CD4-positive, alpha-beta memory T cell (primary cell): ENCODE measurements around the gene CACNA1I. TPM values are rescaled to one million over a fixed set of nuclear protein-coding genes. Genes with fewer than 3 reads are reported as not detected.

Experiments used
- CTCF ChIA-PET: fragments of 350-600 bp; sonication (Branson Sonifier 250); formaldehyde crosslinking; loops from one replicate; lab custom pipeline; 2021; ENCODE audit warnings: inconsistent platforms; ENCODE audit not compliant: partially characterized antibody; lab: Charles Lee
- POLR2A ChIA-PET: fragments of 350-600 bp; sonication (Branson Sonifier 250); formaldehyde crosslinking; loops from one replicate; lab custom pipeline; 2021; ENCODE audit not compliant: partially characterized antibody; lab: Charles Lee
- DNase-seq, 5 donors: peaks; one replicate each; pipeline versions ENCODE4 v3.0.0 to v3.0.0-alpha.2; 2020 to 2022; ENCODE audit warnings: mixed read lengths in 1 of 5
- H3K27ac ChIP-seq: one replicate; pipeline ENCODE4 v1.7.0; 2013; ENCODE audit warnings: low read depth, low read length
- H3K27me3 ChIP-seq: 2 replicates; pipeline ENCODE4 v1.7.0; 2013; ENCODE audit warnings: mild to moderate bottlenecking, low read length, moderate library complexity; ENCODE audit not compliant: insufficient read depth
- H3K36me3 ChIP-seq: 2 replicates; pipeline ENCODE4 v1.7.0; 2013; ENCODE audit warnings: mild to moderate bottlenecking, low read length, moderate library complexity; ENCODE audit not compliant: insufficient read depth
- H3K4me1 ChIP-seq: 2 replicates; pipeline ENCODE4 v1.7.0; 2013; ENCODE audit warnings: mild to moderate bottlenecking, low read length, moderate library complexity; ENCODE audit not compliant: insufficient read depth
- H3K4me3 ChIP-seq, 2 donors: one replicate each; pipeline ENCODE4 v1.7.0; 2013; ENCODE audit warnings: low read length in 2 of 2, mild to moderate bottlenecking in 1 of 2
- H3K9me3 ChIP-seq, 2 donors: one replicate each; pipeline ENCODE4 v1.7.0; 2013; ENCODE audit warnings: low read length in 2 of 2, control low read depth in 1 of 2; ENCODE audit not compliant: control insufficient read depth in 1 of 2
- H3K27ac Mint-ChIP-seq, 7 donors: one replicate each; pipeline ENCODE4 v1.8.0; 2020 to 2021; ENCODE audit warnings: mixed read lengths in 7 of 7, mild to moderate bottlenecking in 6 of 7, inconsistent platforms in 3 of 7, moderate library complexity in 3 of 7
- H3K27me3 Mint-ChIP-seq, 2 donors: one replicate each; pipeline ENCODE4 v1.8.0; 2020 to 2021; ENCODE audit warnings: mixed read lengths in 2 of 2
- H3K36me3 Mint-ChIP-seq, 2 donors: one replicate each; pipeline ENCODE4 v1.8.0; 2020 to 2021; ENCODE audit warnings: mixed read lengths in 2 of 2, inconsistent platforms in 1 of 2, mild to moderate bottlenecking in 1 of 2
- H3K4me1 Mint-ChIP-seq, 4 donors: one replicate each; pipeline ENCODE4 v1.8.0; 2020 to 2021; ENCODE audit warnings: mixed read lengths in 4 of 4, mild to moderate bottlenecking in 1 of 4
- H3K4me3 Mint-ChIP-seq, 8 donors: one replicate each; pipeline ENCODE4 v1.8.0; 2020 to 2021; ENCODE audit warnings: mixed read lengths in 8 of 8, mild to moderate bottlenecking in 7 of 8, moderate library complexity in 6 of 8, inconsistent platforms in 3 of 8
- H3K9me3 Mint-ChIP-seq, 8 donors: one replicate each; pipeline ENCODE4 v1.8.0; 2020 to 2021; ENCODE audit warnings: mixed read lengths in 8 of 8, mild to moderate bottlenecking in 5 of 8, inconsistent platforms in 3 of 8, moderate library complexity in 1 of 8
- intact Hi-C: fragments of 100-400 bp; cut with micrococcal nuclease; formaldehyde crosslinking; loops from one replicate; pipeline ENCODE4 v1.15.1; 2023
- polyA plus RNA-seq, 2 donors: library from polyadenylated mRNA; unstranded; fragments of 300-500 nt; fragmentation: Illumina TruSeq; gene quantifications; one replicate each; pipeline ENCODE4 v1.2.3, GENCODE V29; 2021
- total RNA-seq, 2 experiments: library from RNA; stranded (reverse); gene quantifications; one replicate each; pipeline ENCODE4 v1.2.3, GENCODE V29; 2021

Gene CACNA1I
- total and polyA plus RNA-seq, 4 experiments from 2014 or later = 0.30 to 58.0 (median 29.7) TPM

- Mint-ChIP-seq H3K4me3 (no peak overlapping the region), H3K36me3 (no peaks in the 10 kb centered on the region), H3K9me3 (no peaks in the 10 kb centered on the region), H3K4me1 (no peaks in the 10 kb centered on the region), H3K27me3 (no peaks in the 10 kb centered on the region), H3K27ac (no peak overlapping the region)
- no peak for DNase-seq
- ChIA-PET CTCF (no interaction called here), POLR2A (interaction anchor here (0.8 kb wide), 1 partner anchor 334 kb away, joined by 3 read pairs; no protein-coding TSS in a partner anchor)
- intact Hi-C loops = no loop called here
- Histone ChIP-seq H3K27me3 (no peaks in the 10 kb centered on the region), H3K4me1 (no peaks in the 10 kb centered on the region), H3K36me3 (no peaks in the 10 kb centered on the region), H3K4me3 (no peak overlapping the region), H3K9me3 (no peaks in the 10 kb centered on the region), H3K27ac (no peak overlapping the region)
These were observed 140.0 kb downstream of the CACNA1I start for GRCh38 chr22:39710380-39711150.

- Histone ChIP-seq H3K27me3 (no peaks in the 10 kb centered on the region), H3K9me3 (no peaks in the 10 kb centered on the region), H3K4me1 (no peaks in the 10 kb centered on the region), H3K27ac (no peak overlapping the region), H3K36me3 (no peaks in the 10 kb centered on the region), H3K4me3 (no peak overlapping the region)
- Mint-ChIP-seq H3K9me3 (no peaks in the 10 kb centered on the region), H3K27me3 (no peaks in the 10 kb centered on the region), H3K36me3 (no peaks in the 10 kb centered on the region), H3K4me1 (no peaks in the 10 kb centered on the region), H3K27ac (peak overlapping the region in 1 of 7 donors; percentile 2), H3K4me3 (no peak overlapping the region)
- DNase-seq = no peak
- CTCF ChIA-PET = no interaction called here
- POLR2A ChIA-PET = no interaction called here
- intact Hi-C loops = no loop called here
These were observed 141.5 kb downstream of the CACNA1I start for GRCh38 chr22:39712081-39712480.

- no peak overlapping the region for H3K27ac ChIP-seq
- H3K4me3 Mint-ChIP-seq = no peak overlapping the region
- DNase-seq = no peak
- ChIA-PET CTCF (no interaction called here), POLR2A (no interaction called here)
- intact Hi-C loops = no loop called here
- H3K36me3 Mint-ChIP-seq = no peaks in the 10 kb centered on the region
- H3K4me3 ChIP-seq = no peak overlapping the region
- no peaks in the 10 kb centered on the region for H3K27me3 ChIP-seq
- H3K9me3 Mint-ChIP-seq = no peaks in the 10 kb centered on the region
- peak overlapping the region in 2 of 7 donors; percentile 69 to 79 for H3K27ac Mint-ChIP-seq
- H3K27me3 Mint-ChIP-seq = no peaks in the 10 kb centered on the region
- H3K4me1 Mint-ChIP-seq = no peaks in the 10 kb centered on the region
- no peaks in the 10 kb centered on the region for H3K36me3 ChIP-seq
- H3K4me1 ChIP-seq = no peaks in the 10 kb centered on the region
- no peaks in the 10 kb centered on the region for H3K9me3 ChIP-seq
These were observed 142.4 kb downstream of the CACNA1I start for GRCh38 chr22:39712751-39713525.

GRCh38 chr22:39713799-39714290 lies 143.3 kb downstream of the CACNA1I start:
- Histone ChIP-seq H3K4me3 (no peak overlapping the region), H3K27ac (no peak overlapping the region), H3K4me1 (no peaks in the 10 kb centered on the region), H3K27me3 (no peaks in the 10 kb centered on the region), H3K36me3 (no peaks in the 10 kb centered on the region), H3K9me3 (no peaks in the 10 kb centered on the region)
- POLR2A ChIA-PET = no interaction called here
- no peak overlapping the region for H3K4me3 Mint-ChIP-seq
- H3K27me3 Mint-ChIP-seq = no peaks in the 10 kb centered on the region
- no peaks in the 10 kb centered on the region for H3K4me1 Mint-ChIP-seq
- CTCF ChIA-PET = no interaction called here
- intact Hi-C loops = no loop called here
- peak overlapping the region in 2 of 7 donors; percentile 44 to 62 for H3K27ac Mint-ChIP-seq
- H3K36me3 Mint-ChIP-seq = no peaks in the 10 kb centered on the region
- no peak for DNase-seq
- no peaks in the 10 kb centered on the region for H3K9me3 Mint-ChIP-seq

- ChIA-PET POLR2A (no interaction called here), CTCF (no interaction called here)
- H3K4me3 Mint-ChIP-seq = no peak overlapping the region
- no peaks in the 10 kb centered on the region for H3K9me3 ChIP-seq
- no peaks in the 10 kb centered on the region for H3K27me3 Mint-ChIP-seq
- H3K27ac ChIP-seq = no peak overlapping the region
- no peaks in the 10 kb centered on the region for H3K27me3 ChIP-seq
- no peaks in the 10 kb centered on the region for H3K36me3 Mint-ChIP-seq
- no peaks in the 10 kb centered on the region for H3K4me1 Mint-ChIP-seq
- H3K4me3 ChIP-seq = no peak overlapping the region
- no peak for DNase-seq
- H3K36me3 ChIP-seq = no peaks in the 10 kb centered on the region
- peak overlapping the region in 1 of 7 donors; percentile 62 for H3K27ac Mint-ChIP-seq
- H3K4me1 ChIP-seq = no peaks in the 10 kb centered on the region
- intact Hi-C loops = no loop called here
- H3K9me3 Mint-ChIP-seq = no peaks in the 10 kb centered on the region
These were observed 143.8 kb downstream of the CACNA1I start for GRCh38 chr22:39714321-39714720.

- POLR2A ChIA-PET = no interaction called here
- Mint-ChIP-seq H3K9me3 (no peaks in the 10 kb centered on the region), H3K27me3 (no peaks in the 10 kb centered on the region)
These were observed 145.4 kb downstream of the CACNA1I start for GRCh38 chr22:39715778-39716495.

GRCh38 chr22:39716534-39716933 lies 146.0 kb downstream of the CACNA1I start:
- Mint-ChIP-seq H3K4me3 (no peak overlapping the region), H3K9me3 (no peaks in the 10 kb centered on the region)

More at GRCh38 chr22:39715778-39716495, 145.4 kb downstream of the CACNA1I start:
- Mint-ChIP-seq H3K36me3 (no peaks in the 10 kb centered on the region), H3K4me1 (no peaks in the 10 kb centered on the region), H3K27ac (no peak overlapping the region), H3K4me3 (no peak overlapping the region)
- Histone ChIP-seq H3K4me3 (no peak overlapping the region), H3K36me3 (no peaks in the 10 kb centered on the region), H3K9me3 (no peaks in the 10 kb centered on the region), H3K4me1 (no peaks in the 10 kb centered on the region), H3K27ac (no peak overlapping the region), H3K27me3 (no peaks in the 10 kb centered on the region)
- no peak for DNase-seq
- CTCF ChIA-PET = interaction anchor here (1.5 kb wide), 1 partner anchor 219 kb away, joined by 3 read pairs; no protein-coding TSS in a partner anchor
- intact Hi-C loops = no loop called here

More at GRCh38 chr22:39716534-39716933, 146.0 kb downstream of the CACNA1I start:
- Histone ChIP-seq H3K36me3 (no peaks in the 10 kb centered on the region), H3K27ac (no peak overlapping the region), H3K27me3 (no peaks in the 10 kb centered on the region), H3K9me3 (no peaks in the 10 kb centered on the region), H3K4me1 (no peaks in the 10 kb centered on the region), H3K4me3 (no peak overlapping the region)
- intact Hi-C loops = no loop called here
- Mint-ChIP-seq H3K27ac (peak overlapping the region in 2 of 7 donors; percentile 51 to 52), H3K4me1 (no peaks in the 10 kb centered on the region), H3K27me3 (no peaks in the 10 kb centered on the region), H3K36me3 (no peaks in the 10 kb centered on the region)
- ChIA-PET CTCF (interaction anchor here (1.5 kb wide), 1 partner anchor 218 kb away, joined by 3 read pairs; no protein-coding TSS in a partner anchor), POLR2A (no interaction called here)
- DNase-seq = no peak
